ENCODE results near the gene TRAPPC5.

TRAPPC5 gene

GRCh38 chr19:7734220-7735203 is 53.9 kb downstream of the TRAPPC5 start:
- no peak for DNase-seq

- no peak for DNase-seq
Observed at GRCh38 chr19:7736148-7736547, 55.5 kb downstream of the TRAPPC5 start.

GRCh38 chr19:7737215-7737614 is 56.6 kb downstream of the TRAPPC5 start:
- DNase-seq = no peak

All from DMS79 (cell line).